Measurements from ENCODE around the gene ZNF580.

The ZNF580 gene

GRCh38 chr19:55660404-55660803 is 19.6 kb downstream of the ZNF580 start:
- POLR2A ChIA-PET (ENCODE audit: low non-redundant PET): no interaction called here
- TF ChIP-seq CTCF (conservative IDR thresholded peaks at IDR 0.05; ENCODE audit: low read depth): no peak
- CTCF ChIA-PET: no interaction called here
- peak overlapping the region; percentile 28 for H3K27ac ChIP-seq
- DNase-seq (ENCODE audit: low spot score): no peak

GRCh38 chr19:55660991-55661390 is 20.2 kb downstream of the ZNF580 start:
- DNase-seq (ENCODE audit: low spot score): no peak
- POLR2A ChIA-PET (ENCODE audit: low non-redundant PET): no interaction called here
- TF ChIP-seq CTCF (conservative IDR thresholded peaks at IDR 0.05; ENCODE audit: low read depth): no peak
- CTCF ChIA-PET: no interaction called here
- H3K27ac ChIP-seq: peak overlapping the region; percentile 28

- POLR2A ChIA-PET (ENCODE audit: low non-redundant PET): no interaction called here
Observed at GRCh38 chr19:55661826-55662225, 21.0 kb downstream of the ZNF580 start.

GRCh38 chr19:55663846-55664536 is 23.2 kb downstream of the ZNF580 start:
- ChIA-PET POLR2A (ENCODE audit: low non-redundant PET) (no interaction called here), CTCF (no interaction called here)
- H3K27ac ChIP-seq: no peak overlapping the region
- TF ChIP-seq CTCF (conservative IDR thresholded peaks at IDR 0.05; ENCODE audit: low read depth): no peak
- no peak for DNase-seq (ENCODE audit: low spot score)

More at GRCh38 chr19:55661826-55662225, 21.0 kb downstream of the ZNF580 start:
- H3K27ac ChIP-seq: peak overlapping the region; percentile 28
- CTCF ChIA-PET: no interaction called here
- DNase-seq (ENCODE audit: low spot score): no peak
- TF ChIP-seq CTCF (conservative IDR thresholded peaks at IDR 0.05; ENCODE audit: low read depth): no peak

- DNase-seq (ENCODE audit: low spot score): no peak
- peak overlapping the region; percentile 13 for H3K27ac ChIP-seq
- ChIA-PET CTCF (interaction anchor here (0.6 kb wide), 1 partner anchor 8 kb away, joined by 3 read pairs; no protein-coding TSS in a partner anchor), POLR2A (ENCODE audit: low non-redundant PET) (no interaction called here)
- no peak for TF ChIP-seq CTCF (conservative IDR thresholded peaks at IDR 0.05; ENCODE audit: low read depth)
Observed at GRCh38 chr19:55666343-55667005, 25.7 kb downstream of the ZNF580 start.

- peak overlapping the region; percentile 13 for H3K27ac ChIP-seq
- no peak for TF ChIP-seq CTCF (conservative IDR thresholded peaks at IDR 0.05; ENCODE audit: low read depth)
- POLR2A ChIA-PET (ENCODE audit: low non-redundant PET): no interaction called here
- DNase-seq (ENCODE audit: low spot score): no peak
- CTCF ChIA-PET: interaction anchor here (0.6 kb wide), 1 partner anchor 9 kb away, joined by 3 read pairs; no protein-coding TSS in a partner anchor
Observed at GRCh38 chr19:55667006-55667381, 26.2 kb downstream of the ZNF580 start.
